Suppressor macrophage treated with lipopolysaccharide for 1 hour (primary cell): ENCODE data around the gene PLCB1.

ENCODE experiments used
- DNase-seq, 3 donors: peaks; one replicate each; pipeline ENCODE4 v3.0.0-alpha.2; 2020 to 2022

PLCB1 gene

DNA sequence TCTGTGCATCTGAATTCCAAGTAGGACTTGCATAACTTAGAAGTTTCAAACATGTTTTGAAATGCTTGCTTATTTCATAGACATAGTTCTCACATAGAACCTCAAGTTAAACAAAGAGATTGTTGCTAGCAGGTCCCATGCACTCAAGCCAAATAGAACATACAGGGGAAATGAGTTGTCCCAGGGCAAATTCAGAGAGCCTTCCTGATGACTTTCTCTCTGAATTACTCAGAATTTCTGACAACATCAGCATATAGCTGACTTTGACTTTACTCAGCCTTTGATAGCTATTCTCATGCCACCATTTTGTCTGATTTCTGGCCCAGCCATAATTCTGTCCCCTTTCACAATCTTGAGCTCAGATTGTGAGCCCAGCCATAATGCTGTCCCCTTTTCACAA lies 603.6 kb downstream of the PLCB1 start:
- DNase-seq, result no peak

DNA sequence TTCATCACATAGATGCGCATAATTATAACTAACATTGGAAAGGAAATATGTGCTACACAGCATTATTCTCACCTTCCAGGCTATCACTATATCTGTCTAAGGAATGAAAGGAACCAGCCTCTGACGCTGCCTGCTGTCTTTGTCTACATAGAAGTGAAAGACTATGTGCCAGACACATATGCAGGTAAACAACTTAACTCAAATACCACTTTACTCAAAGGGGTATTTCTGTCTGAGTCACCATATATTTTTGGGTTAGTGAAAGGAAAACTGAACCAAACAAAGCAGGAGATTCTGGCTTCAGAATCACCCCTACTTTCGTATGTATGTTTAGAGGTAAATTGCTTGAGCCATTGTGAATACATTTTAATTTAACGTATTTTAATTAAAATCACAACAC lies 608.2 kb downstream of the PLCB1 start:
- DNase-seq, result no peak

DNA sequence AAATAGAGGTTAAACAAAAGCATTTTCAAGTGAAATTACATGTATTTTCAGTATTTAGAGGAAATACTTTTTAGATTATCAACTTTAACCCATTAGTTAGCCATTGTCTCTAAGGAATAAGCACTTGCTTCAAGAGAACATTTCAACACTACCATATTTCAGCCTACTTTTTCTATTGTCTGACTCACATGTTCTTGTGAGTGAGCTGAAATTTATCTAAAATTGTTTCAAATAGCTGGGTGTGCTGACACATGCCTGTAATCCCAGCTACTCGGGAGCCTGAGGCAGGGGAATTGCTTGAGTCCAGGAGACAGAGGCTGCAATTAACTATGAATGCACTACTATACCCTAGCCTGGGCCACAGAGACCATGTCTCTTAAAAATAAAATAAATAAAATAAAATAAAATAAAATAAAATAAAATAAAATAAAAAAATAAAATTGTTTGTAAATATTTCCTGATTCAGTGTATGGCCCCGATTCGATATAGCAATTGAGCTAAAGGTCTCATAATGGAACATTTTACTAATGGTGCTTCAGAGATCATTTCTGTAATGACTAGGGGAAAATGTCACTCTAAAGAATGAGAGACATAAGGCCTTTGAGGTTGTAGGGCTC lies 612.3 kb downstream of the PLCB1 start:
- DNase-seq, result no peak

DNA sequence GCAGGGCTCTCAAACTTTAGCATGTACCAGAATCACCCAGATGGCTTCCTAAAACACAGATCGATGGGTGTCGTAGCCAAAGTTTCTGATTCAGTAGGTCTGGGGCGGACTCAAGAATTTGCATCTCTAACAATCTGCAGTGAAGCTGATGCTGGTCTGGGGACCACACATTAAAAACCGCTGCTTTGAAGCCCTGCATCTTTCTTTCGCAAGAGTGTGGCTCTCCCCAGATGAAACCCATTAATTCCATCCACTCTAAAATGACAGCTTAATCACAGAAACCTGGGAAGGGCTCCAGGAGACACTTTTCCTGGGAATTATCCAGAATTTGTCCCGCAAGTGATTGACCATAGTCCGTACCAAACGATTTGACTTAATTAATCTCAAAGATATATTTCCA lies 617.0 kb downstream of the PLCB1 start:
- DNase-seq, result no peak

DNA sequence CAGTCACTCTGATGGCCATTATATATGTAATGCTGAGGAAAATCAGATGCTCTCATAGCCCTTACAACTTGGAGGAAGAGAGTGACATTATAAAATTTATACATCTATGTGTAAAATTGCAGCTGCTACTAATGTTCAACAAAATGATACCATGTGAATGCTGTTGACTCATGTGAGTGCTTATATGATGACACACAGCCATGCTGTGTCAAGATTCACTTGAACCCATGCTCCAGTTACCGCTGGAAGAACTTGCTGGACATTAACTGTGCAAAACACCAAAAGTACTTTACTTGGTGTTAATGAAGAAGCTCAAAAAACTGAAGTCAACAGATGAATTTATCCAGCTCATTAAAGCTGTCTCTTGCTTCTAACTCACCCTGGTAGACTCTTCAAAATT lies 617.9 kb downstream of the PLCB1 start:
- no peak for DNase-seq

DNA sequence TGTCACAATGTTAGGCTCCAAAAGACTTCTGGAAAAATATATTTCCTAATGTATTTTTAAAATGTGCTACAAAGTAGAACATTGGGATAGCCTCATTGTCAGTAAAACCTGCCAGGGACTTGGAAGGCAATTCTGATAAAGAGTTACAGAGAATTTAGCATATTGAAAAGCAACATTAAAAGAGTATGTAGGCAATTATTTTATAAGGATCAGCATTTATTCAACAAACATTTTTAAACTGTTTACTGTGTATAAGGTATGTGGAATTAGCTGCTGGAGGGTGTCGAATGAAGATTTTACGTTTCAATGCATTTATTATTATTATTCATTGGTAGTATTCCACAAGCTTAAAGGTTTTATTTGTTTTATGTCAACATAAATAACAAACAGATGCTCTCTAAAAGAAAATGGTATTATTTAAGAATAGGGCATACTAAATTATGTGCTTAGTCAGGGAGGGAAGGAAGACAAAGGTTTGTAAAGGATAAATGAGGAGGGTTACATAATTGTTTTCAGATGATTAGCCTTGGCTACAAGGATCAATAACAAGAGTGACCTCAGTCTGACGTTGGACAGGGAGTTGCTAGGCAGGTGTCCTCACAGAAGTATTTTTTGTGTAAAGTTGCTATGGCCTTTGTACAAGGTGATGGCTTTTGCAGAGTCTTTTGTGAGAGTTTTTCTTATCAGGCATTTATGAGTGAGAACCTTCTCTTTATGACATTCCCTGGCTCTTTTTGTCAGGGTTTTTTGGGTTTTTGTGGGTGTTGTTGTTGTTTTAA lies 623.5 kb downstream of the PLCB1 start:
- DNase-seq, result no peak

DNA sequence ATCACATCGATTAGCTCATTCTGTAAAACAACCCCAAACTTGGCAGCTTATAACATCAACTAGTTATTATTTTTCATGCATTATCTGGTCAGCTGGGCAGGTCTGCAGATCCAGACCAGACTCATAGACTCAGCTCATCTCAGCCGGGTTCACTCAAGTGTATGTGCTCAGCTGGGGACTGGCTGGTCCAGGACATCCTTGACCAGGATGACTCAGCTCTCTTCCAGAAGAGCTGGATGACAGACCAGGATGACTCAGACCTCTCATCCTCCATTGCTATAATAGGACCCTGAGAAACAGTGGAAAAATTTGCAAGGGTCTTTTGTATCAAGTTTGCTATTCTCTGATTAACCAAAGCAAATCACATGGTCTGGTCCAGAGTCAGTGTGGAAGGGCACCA lies 624.3 kb downstream of the PLCB1 start:
- peak; percentile 52 to 59 (median 54) for DNase-seq

DNA sequence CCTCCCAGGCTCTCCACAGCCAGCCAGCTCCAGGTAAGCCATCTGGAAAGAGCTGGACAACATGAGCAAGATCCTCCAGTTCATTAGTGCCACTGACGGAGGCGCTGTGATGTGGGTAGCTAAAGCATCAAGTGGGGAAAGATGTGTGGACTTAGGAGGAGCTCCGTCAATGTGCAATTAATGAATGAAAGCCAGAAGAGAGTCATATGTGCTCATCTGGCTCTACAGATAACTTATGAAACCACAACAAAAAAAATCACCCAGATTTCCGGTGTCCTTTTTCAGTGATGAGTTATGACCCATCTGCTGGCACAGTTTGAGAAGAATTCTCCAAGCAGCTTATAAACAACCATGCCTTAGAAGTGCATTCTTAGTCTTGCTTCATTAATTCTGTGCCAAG lies 625.1 kb downstream of the PLCB1 start:
- DNase-seq, result no peak

DNA sequence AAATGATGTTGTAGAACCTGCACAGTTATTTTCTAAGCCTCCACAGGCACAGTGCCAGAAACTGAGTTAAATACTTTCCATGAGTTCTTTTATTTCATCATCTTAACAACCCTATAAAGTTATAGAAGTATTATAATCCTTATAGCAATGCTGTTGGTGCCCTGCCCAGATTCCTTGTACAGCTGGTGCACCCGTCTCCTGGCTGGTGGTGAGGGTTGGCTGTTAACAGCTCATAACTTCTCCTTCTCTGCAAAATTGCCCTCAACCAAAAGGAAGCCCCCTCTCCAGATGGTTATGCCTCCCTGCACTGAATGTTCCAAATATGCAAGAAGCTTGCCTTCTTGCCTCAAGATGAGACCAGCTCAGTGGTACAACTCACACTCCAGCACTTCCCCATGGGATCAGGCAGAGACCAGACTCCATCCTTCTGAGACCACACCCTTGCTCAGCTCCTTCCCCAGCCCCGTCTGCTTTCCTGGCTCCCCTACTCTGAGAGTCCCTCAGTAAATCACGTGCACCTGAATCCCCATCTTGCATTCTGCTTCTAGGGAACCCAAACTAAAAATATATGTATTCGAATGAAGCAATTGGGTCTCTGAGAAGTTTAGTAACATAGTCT lies 632.4 kb downstream of the PLCB1 start:
- no peak for DNase-seq

DNA sequence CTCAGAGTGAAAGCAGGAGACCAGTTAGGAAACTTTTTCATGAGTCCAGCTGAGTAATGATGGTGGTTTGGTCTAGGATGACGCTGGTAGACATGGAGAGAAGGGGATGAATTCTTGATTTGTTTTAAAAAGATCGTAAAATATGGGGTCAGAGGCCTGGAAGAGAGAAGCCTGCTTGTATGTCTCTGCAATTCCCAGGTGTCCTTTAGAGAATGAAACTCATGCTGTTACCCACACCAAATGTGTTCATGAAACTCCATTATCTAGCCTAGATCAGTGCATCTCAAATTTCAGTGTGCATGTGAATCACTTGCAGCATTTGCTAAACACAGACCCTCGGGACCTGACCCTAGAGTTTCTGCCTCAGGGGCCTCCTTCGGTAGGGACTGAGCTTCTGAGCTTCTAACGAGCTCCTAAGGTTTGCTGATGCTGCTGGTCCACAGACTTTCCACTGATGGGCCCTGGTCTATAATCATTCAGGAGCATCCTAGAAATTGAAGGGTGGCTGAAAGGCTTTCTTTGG lies 634.9 kb downstream of the PLCB1 start:
- DNase-seq, result no peak

DNA sequence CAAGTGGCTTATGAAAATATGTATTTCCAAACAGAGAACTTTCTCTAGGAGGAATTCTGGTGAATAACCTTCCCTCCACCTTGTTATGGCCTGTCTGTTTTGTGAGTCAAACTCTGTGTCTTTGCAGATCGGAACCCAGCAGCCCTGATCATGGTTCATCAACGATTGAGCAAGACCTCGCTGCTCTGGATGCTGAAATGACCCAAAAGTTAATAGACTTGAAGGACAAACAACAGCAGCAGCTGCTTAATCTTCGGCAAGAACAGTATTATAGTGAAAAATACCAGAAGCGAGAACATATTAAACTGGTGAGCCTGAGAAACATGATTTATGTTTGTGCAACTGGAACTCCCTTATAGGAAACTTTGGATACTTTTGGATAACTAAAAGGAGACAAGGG lies 642.3 kb downstream of the PLCB1 start:
- DNase-seq, result no peak

DNA sequence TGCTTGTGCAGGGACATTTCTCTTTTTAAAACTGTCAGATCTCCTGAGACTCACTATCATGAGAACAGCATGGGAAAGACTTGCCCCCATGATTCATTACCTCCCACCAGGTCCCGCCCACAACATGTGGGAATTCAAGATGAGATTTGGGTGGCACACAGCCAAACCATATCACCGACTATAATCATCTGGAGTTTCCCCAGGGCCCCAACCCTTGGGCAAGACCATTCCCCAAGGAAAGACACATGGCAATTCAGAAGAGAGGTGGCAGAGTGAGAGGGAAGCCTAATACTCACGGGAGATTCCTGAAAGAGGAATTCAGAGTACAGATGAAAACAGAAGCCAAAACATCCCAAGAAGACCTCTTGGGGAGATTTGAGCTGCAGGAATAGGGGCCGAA lies 645.8 kb downstream of the PLCB1 start:
- DNase-seq, result peak; percentile 54 to 72 (median 69)

DNA sequence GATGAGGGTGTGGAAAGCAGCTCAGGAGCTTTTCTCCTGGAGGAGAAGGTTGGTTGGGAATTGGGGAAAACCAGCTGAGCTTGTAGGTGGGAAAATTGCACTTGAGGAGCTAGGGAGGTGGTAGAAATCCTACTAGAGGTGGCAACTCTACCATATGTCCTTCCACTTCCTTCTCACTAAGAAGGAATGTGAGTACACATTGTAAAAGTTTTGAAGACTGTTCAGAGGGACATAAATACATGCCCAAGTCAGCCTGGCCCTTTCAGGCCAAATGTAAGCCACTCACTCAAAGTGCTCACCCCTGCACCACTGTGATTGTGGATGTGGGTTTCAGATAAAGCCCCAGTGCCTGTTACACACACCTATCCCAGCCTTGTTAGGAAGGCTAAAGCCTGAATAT lies 646.3 kb downstream of the PLCB1 start:
- no peak for DNase-seq

DNA sequence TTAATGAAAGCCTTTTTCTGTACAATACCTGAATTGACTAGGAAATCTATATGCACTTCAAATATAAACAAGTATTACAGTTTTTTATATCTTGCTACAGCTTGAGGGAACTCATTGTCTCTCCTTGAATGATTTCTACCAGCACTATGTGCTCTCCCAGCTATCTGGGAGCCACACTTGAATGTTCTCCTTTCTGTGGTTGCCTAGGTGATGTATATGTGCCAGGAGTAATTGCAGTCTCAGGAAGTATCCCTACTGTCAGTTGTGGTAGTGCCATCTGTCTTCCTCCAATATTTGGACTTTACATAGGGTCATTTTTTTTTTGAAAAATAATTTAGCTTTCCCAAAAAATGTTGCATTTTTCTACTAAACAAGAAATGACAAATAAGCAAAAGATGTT lies 648.8 kb downstream of the PLCB1 start:
- no peak for DNase-seq

DNA sequence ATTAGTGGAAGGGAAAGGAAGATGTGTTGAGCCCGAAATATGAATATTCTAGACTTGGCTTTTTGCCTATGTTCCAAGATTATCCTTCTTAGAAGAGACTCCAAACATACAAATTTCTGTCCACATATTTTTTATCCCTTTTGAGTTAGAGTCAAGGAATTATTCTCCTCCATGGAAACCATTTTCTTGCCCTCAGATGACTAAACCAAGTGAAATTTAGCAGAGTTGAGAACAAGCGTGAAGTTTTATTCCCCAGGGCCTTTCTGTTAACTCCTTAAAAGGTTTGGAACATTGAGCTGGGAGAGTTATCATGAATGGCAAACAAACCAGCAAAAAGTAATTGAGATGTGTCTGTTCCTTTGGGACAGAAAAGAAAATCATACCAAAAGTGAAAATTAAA lies 650.7 kb downstream of the PLCB1 start:
- DNase-seq, result no peak

DNA sequence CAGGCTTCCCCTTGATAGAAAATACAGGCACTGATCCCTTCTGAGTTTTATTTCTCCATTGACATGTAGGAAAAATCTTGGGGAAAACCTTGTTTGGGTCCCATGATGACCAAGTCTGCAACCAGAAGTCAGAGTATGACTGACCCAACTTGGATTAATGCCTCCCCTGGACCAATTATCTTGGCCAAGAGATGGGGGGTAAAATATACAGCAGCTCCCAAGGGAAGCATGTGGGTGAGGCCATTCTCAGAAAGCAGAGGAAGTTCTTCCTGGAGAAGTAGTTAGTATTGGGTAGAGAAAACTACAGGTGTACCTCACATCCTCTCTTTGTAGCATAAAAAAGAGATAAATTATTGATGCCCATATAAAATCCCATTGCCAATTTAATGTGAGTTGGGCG lies 651.7 kb downstream of the PLCB1 start:
- DNase-seq, result no peak

DNA sequence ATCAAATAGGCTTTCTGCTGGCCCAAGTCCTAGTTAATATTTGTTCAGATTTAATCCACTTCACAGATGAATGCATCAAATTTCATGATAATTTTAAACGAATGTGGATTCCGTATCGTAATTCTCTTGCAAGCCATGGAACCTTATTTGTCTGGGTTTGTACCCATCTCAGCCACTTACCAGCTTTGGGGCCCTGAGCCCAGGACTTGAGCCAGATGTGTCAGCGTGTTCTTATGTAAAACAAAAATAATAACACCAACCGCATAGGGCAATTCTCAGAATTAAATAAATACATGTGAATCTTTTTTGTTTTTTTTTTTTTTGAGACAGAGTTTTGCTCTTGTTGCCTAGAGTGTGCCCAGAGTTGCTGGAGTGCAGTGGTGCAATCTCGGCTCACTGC lies 654.3 kb downstream of the PLCB1 start:
- no peak for DNase-seq

DNA sequence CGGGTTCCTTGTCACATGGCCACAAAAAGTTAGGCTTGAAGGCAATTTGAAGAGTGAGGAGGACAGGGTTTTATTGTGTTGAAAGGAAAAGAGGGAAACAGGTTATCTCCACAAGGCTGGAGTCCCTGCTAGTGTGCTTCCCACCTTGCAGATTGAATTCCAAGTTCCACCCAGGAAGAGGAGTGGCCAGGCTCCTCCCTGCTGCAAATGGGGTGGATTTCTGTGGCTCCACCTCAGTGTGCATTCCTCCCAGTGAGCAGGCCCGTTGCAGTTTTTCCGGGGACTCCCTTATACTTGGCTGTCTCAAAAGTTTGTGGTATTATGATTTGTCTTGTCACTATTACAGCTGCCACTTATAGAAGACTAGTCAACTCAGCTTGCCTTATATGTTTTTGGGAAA lies 655.0 kb downstream of the PLCB1 start:
- no peak for DNase-seq

DNA sequence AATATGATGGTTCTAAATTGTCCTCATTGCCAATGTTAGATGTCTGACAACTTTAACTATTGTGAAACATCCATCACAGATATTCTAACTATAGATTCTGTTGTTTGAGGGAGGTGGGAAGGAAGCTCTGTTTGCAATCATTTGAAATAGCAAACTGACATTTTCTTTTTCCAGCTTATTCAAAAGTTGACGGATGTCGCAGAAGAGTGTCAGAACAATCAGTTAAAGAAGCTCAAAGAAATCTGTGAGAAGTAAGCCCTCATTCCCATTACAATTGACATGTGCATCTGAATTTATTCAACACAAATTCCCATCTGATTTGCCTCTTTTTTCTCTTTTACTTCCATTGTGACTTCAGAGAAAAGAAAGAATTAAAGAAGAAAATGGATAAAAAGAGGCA lies 656.2 kb downstream of the PLCB1 start:
- DNase-seq, result no peak

DNA sequence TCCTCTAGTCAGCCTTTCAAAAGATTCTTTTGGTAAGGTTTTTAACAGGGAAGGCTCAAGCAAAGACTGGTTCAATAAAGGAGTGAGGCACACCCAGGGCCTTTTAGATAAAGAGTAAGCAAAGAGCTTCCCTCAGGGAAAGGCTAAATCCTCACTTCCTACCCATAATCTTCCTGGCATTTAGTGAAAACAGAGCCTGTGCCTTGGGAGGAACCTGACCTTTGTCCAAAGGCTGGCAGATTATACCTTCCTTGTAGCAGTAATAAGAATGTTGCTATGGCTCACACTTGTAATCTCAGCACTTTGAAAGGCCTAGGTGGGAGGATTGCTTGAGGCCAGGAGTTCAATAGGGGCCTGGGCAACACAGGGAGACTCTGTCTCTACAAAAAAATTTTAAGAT lies 656.8 kb downstream of the PLCB1 start:
- no peak for DNase-seq

DNA sequence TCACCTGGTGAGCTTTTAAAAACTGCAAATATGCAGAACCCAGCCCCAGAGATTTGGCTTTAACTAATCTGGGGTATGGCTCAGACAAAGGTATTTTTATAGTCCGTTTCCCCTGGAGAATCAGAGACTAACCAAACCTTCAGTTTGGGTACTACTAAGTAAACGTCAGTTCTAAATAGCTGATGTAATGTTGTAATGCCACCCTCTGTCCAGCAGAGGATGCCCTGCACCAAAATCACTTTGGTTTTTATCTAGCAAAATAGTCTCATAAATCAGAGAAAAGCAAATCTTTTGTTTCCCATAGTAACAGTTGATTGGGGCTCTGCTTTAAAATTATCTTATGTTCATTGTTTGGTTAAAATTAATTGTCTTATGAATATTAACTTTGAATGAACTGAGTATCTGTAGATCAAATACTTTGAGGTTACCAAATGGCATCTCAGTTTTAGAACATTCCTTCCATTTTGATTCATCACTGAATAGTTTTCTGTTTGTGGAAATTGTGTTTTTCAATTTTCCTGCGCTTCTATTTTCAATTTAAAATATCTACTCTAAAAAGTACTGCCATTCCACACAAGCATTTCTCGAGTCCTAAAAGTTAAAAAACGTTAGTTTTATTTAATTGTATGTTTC lies 658.5 kb downstream of the PLCB1 start:
- peak; percentile 61 to 69 (median 67) for DNase-seq

DNA sequence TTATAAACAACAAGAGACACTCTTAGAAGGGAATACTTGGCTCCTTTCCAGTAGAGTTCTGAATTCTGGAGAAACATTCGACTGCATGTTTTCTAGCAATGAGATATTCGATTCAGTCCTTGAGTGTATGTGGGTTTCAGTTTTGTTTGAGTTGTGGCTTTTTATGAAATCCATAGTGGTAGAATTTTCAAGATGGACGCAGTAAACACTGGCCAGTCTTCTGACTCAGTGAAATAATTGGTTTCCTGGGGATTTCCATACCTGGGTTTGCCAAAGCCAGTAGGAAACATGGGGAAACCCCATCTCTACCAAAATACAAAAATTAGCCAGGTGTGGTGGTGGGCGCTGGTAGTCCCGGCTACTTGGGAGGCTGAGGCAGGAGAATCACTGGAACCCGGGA lies 663.3 kb downstream of the PLCB1 start:
- no peak for DNase-seq

DNA sequence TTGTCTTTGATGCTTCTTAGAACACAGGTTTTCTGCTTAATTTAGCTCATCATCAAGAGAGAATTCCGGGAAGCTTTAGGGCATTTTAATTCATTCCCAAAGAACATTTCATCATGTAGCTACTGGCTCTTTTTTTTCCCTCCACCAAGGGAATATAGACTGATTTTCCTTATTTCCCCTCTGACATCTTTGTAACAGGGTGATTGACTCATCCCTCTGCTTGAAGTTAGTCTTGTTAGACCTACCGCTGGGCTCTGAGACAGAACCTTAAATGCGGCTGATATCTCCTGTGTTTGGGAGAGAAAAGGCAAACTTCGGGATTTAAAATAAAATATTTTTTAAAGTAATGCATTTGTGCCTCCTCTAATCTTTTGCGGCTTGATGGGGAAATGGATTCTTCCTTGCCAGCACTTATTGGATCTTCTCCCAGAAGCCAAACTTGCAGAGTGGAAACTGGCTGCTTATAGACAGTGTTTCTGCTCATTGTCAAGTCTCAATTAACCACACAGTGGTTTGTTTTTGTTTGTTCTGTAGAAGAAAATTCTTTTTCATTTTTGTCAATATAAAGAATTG lies 664.1 kb downstream of the PLCB1 start:
- DNase-seq, result no peak
